ENCODE results near the gene CLPTM1. TPM values are rescaled to one million over a fixed set of nuclear protein-coding genes. Genes with fewer than 3 reads are reported as not detected.

CLPTM1 gene
- total and polyA plus RNA-seq, 2 of the 8 experiments (the other 6 are each of a cell fraction or from before 2014, with no cell fraction given), result 84.8 to 108 TPM

DNA sequence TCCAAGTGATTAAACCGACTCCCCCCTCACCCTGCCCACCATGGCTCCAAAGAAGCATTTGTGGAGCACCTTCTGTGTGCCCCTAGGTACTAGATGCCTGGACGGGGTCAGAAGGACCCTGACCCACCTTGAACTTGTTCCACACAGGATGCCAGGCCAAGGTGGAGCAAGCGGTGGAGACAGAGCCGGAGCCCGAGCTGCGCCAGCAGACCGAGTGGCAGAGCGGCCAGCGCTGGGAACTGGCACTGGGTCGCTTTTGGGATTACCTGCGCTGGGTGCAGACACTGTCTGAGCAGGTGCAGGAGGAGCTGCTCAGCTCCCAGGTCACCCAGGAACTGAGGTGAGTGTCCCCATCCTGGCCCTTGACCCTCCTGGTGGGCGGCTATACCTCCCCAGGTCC is 47.6 kb upstream of the CLPTM1 start:
- ChIA-PET CTCF (ENCODE audit: partially characterized antibody) (interaction anchor here (0.6 to 15.2 kb wide), 4 partner anchors 15 to 59 kb away, joined by 3 to 201 read pairs (median 4); partner anchors contain the start of gene CLPTM1), POLR2A (ENCODE audit: partially characterized antibody) (interaction anchor here (0.6 to 12.3 kb wide), 8 partner anchors 14 to 136 kb away, joined by 3 to 247 read pairs (median 4); partner anchors contain the start of genes CLPTM1 and TOMM40)
- H2BK120ac ChIP-seq (replicated peaks; ENCODE audit: low read depth, low read length), result no peak overlapping the region

More for the DNA sequence above, 47.6 kb upstream of the CLPTM1 start:
- H4K8ac ChIP-seq (ENCODE audit: extremely low read depth, insufficient read depth, low read length), result peak overlapping the region; percentile 35; the same call in 1 of the 2 replicates
- peaks cover 0 to 13% (median 7%) of the 10 kb centered on the region in 4 experiments; a peak in 6 of 7 replicates for H3K4me1 ChIP-seq (replicated peaks in 1 of 4; ENCODE audit: control insufficient read depth in 3 of 4, insufficient read depth in 4 of 4, low read length in 3 of 4)
- no peak overlapping the region for H3K18ac ChIP-seq (ENCODE audit: extremely low read depth, low read length)
- no peak overlapping the region for H4K91ac ChIP-seq (replicated peaks; ENCODE audit: insufficient read length, low read length)
- no peak overlapping the region for H3K14ac ChIP-seq (ENCODE audit: insufficient read length)
- DNase-seq (ENCODE audit: low read depth in 1 of 2, low spot score in 2 of 2), result no peak
- H2AK5ac ChIP-seq (ENCODE audit: low read depth, low read length), result no peak overlapping the region
- H3K23me2 ChIP-seq (ENCODE audit: low read depth, low read length), result peaks cover 3% of the 10 kb centered on the region; the same call in 1 of the 2 replicates
- no peak for TF ChIP-seq SAP30 (IDR thresholded peaks at IDR 0.05; ENCODE audit: insufficient read depth, insufficient replicate concordance, low read length)
- TF ChIP-seq, protein P1, sequence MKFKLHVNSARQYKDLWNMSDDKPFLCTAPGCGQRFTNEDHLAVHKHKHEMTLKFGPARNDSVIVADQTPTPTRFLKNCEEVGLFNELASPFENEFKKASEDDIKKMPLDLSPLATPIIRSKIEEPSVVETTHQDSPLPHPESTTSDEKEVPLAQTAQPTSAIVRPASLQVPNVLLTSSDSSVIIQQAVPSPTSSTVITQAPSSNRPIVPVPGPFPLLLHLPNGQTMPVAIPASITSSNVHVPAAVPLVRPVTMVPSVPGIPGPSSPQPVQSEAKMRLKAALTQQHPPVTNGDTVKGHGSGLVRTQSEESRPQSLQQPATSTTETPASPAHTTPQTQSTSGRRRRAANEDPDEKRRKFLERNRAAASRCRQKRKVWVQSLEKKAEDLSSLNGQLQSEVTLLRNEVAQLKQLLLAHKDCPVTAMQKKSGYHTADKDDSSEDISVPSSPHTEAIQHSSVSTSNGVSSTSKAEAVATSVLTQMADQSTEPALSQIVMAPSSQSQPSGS (IDR thresholded peaks at IDR 0.05; ENCODE audit: low read length), result no peak
- no peak for TF ChIP-seq SIN3A (conservative IDR thresholded peaks at IDR 0.05 in 1 of 2, IDR thresholded peaks at IDR 0.05 in 1 of 2; ENCODE audit: low read depth in 1 of 2, low read length in 2 of 2)
- TF ChIP-seq, protein P2, sequence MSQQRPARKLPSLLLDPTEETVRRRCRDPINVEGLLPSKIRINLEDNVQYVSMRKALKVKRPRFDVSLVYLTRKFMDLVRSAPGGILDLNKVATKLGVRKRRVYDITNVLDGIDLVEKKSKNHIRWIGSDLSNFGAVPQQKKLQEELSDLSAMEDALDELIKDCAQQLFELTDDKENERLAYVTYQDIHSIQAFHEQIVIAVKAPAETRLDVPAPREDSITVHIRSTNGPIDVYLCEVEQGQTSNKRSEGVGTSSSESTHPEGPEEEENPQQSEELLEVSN (IDR thresholded peaks at IDR 0.05), result no peak
- H2BK5ac ChIP-seq (ENCODE audit: low read depth, low read length), result no peak overlapping the region; the same call in 1 of the 2 replicates
- H3K56ac ChIP-seq (replicated peaks; ENCODE audit: insufficient read length, low read depth, low read length), result no peak overlapping the region
- peak overlapping the region in 1 of 2 experiments; percentile 14; a peak in 1 of 4 replicates for H3K4me2 ChIP-seq (ENCODE audit: insufficient read depth in 1 of 2, low read depth in 2 of 2, low read length in 2 of 2)
- H3K27ac ChIP-seq (ENCODE audit: low read depth, low read length), result no peak overlapping the region
- H3K9ac ChIP-seq (replicated peaks in 1 of 4; ENCODE audit: extremely low read depth in 1 of 4, low read depth in 3 of 4, low read length in 3 of 4), result no peak overlapping the region
- WGBS, 2 experiments (ENCODE audit: extremely low coverage in 1 of 2, insufficient coverage in 1 of 2, insufficient read length in 1 of 2, insufficient replicate concordance in 2 of 2, low coverage in 1 of 2, low lambda C conversion rate in 2 of 2, missing lambda C conversion rate in 1 of 2), result 88% methylated on average over 12 of the region's 12 CpGs; no CpG with 5 or more reads in 1 of the 2 experiments
- H3K23ac ChIP-seq (ENCODE audit: insufficient read length), result no peak overlapping the region
- FAIRE-seq, result no peak
- H2BK12ac ChIP-seq (ENCODE audit: low read depth, low read length), result no peak overlapping the region
- H3K79me1 ChIP-seq (ENCODE audit: low read depth, low read length), result no peaks in the 10 kb centered on the region; the same call in 1 of the 2 replicates
- peaks cover 0 to 11% of the 10 kb centered on the region in 2 experiments; a peak in 1 of 4 replicates for H3K79me2 ChIP-seq (ENCODE audit: control insufficient read depth in 1 of 2, insufficient read depth in 2 of 2, low read length in 2 of 2)
- peaks cover 10 to 32% (median 23%) of the 10 kb centered on the region in 4 experiments; a peak in 7 of 8 replicates for H3K36me3 ChIP-seq (ENCODE audit: control insufficient read depth in 2 of 4, insufficient read depth in 4 of 4, low read length in 3 of 4)
- H2AFZ ChIP-seq (ENCODE audit: low read length), result no peak overlapping the region
- H4K5ac ChIP-seq (ENCODE audit: insufficient read length, low read depth, low read length), result no peak overlapping the region
- H3K4ac ChIP-seq (replicated peaks; ENCODE audit: insufficient read length, low read depth, low read length), result no peak overlapping the region
- no peak overlapping the region for H3K4me3 ChIP-seq (ENCODE audit: extremely low read depth in 1 of 4, insufficient read depth in 2 of 4, low read depth in 3 of 4, low read length in 4 of 4)
- H4K20me1 ChIP-seq (replicated peaks in 1 of 2; ENCODE audit: control insufficient read depth in 1 of 2, insufficient read depth in 2 of 2, low read length in 2 of 2), result peaks cover 0 to 22% of the 10 kb centered on the region in 2 experiments
- no peak overlapping the region for H2BK15ac ChIP-seq (ENCODE audit: low read length)
- no peak overlapping the region for H2BK20ac ChIP-seq (ENCODE audit: low read length)
- H3K27me3 ChIP-seq (replicated peaks in 1 of 4; ENCODE audit: control insufficient read depth in 3 of 4, extremely low read depth in 1 of 4, insufficient read depth in 3 of 4, low read length in 3 of 4), result no peaks in the 10 kb centered on the region
- no peaks in the 10 kb centered on the region for H3K9me3 ChIP-seq (ENCODE audit: insufficient read depth in 2 of 2, low read depth in 1 of 2, low read length in 1 of 2)
